SW 1271 (cell line): ENCODE results near the gene JOSD1.
A peak's percentile ranks its signal among the peaks of the same experiment; 100 is the strongest.

Experiments used
- DNase-seq, 2 experiments: peaks; one replicate each; lab custom pipeline; 2025; lab: John Stamatoyannopoulos, UW

The JOSD1 gene

DNA sequence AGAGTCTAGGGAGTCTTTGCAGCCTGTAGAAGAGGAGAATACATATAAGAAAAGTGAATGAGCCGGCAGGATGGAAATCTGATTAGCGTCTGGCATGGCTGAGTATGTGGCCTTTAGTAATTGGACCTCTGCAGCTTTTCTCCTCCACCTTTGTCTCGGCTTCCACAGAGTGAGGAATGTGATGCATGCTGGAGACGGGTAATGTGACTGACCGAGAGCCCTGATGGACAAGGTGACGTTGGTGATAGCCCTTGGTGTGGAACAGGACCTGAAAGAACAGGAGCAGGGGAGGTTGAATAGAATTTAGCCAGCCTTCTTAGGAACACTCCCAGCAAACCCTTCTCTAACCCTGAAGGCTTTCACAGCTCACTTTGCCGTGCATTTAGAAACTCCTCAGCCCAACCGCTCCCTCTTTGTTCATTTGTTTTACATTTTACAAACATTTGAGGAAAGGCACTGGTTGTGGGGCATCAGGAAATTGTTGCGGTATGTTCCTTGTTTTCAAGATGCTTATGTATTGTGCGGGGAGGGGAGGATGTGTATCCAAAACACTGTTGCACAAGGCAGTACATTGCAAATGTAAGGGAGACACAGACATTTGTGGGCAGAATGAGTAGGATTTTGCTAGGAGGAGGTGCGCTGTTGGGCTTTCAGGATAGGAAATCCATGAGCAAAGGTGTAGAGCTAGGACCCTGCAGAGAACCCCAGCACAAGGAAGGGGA lies 11.9 kb upstream of the JOSD1 start:
- DNase-seq: no peak

DNA sequence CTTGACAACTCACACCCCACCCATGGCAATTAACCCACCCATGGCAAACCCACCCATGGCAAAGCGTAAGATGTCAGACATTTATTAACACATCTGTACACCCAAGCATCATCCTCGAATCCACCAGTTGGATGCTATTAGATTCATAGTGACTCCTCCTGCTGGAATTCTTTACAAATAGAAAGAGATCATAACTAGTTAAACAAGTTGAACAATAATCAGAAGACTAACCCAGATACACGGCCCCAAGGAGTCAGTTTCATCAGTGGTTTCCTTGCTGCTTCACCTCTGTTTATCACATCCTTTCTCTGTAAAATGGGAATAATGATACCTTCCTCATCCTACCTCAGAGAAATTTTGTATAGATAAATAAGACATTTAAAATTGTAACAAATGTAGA lies 10.1 kb upstream of the JOSD1 start:
- DNase-seq: no peak

DNA sequence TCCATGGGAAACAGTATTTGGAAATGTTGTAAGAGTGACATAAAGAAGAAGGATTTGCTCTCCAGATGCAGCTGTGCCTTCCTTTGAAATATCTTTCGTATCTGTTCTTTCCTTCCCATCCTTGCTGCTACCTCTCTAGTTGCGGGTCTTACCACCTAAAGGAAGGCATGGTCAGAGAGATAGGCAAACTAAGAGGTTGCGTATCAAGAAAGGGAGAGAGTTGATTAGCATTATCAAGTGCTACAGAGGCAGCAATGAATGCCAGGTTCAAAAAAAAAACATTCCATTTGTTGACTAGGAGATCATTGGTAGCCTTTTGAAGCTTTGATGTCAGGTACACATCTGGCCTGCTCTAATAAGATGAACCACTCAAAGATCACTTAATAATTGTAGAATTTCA lies 9.6 kb upstream of the JOSD1 start:
- no peak for DNase-seq

GRCh38 chr22:38709306-38709705 lies 8.6 kb upstream of the JOSD1 start:
- no peak for DNase-seq

GRCh38 chr22:38707984-38708383 lies 7.2 kb upstream of the JOSD1 start:
- no peak for DNase-seq

DNA sequence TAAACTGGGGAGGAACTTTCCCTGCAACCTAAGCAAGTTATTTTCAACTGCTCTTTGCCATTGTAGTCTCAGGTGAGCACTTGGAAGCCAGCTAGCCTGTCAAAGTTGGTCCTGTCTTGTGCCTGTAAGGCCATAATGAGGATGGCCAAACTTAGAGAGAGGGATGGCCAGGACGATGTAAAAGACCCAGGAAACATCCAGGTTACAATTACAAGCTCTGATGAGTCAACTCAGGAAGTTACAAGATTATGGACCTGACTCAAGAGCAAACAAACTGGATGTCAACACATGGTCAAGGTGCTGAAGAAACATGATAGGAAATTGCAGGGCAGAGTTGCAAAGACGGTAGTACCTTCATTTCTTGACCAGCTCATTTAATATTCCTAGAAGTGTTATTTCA lies 6.6 kb upstream of the JOSD1 start:
- DNase-seq: peak in 1 of 2 experiments; percentile 55

- no peak for DNase-seq
These were observed 6.1 kb upstream of the JOSD1 start for GRCh38 chr22:38706901-38707195.

GRCh38 chr22:38706101-38706900 lies 5.6 kb upstream of the JOSD1 start:
- DNase-seq: no peak

DNA sequence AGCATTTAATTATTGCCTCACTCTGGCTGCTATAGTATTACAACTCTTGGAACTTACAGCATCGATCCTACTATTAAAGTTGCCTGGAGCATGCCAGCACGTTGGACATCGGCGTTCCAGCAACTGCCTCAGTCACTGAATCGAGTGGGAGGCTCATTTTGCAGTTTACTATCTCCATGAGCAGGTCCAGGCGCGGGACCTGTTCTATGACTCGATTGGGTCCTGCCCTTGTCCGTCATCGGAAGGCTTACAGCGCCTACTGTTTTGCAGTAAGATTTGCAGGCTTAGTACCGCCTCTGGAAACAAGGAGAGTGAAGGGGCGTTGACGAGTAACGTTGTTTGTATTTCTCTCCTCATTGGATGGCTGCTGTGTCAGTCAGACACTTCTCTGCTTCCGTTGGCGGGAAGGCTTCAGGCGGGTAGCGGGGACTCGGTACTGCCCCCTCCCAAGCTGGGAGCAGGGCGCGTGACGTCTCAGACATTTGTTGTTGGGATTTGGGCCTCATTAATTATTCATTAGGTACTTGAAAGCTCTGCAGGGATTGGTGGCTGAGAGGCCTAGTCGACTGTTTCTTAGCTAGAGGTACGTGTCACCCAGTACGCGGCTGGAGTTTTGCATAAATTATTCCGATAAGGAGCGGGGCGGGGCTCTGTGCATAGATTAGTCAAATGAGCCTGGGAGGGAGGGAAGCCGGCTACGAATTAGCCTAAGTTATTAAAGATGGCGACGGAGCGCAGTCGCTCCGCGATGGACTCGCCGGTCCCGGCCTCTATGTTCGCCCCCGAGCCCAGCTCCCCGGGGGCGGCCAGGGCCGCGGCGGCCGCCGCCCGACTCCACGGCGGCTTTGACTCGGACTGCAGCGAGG lies 4.7 kb upstream of the JOSD1 start, which contains the start of gene GTPBP1:
GTPBP1 (plus strand) TSS at position 710 of the 866 bp plus-strand sequence; CDS start at position 722, 12 bp downstream.
- DNase-seq: peak; percentile 96 to 99

GRCh38 chr22:38704654-38705234 lies 4.0 kb upstream of the JOSD1 start:
- DNase-seq: no peak

DNA sequence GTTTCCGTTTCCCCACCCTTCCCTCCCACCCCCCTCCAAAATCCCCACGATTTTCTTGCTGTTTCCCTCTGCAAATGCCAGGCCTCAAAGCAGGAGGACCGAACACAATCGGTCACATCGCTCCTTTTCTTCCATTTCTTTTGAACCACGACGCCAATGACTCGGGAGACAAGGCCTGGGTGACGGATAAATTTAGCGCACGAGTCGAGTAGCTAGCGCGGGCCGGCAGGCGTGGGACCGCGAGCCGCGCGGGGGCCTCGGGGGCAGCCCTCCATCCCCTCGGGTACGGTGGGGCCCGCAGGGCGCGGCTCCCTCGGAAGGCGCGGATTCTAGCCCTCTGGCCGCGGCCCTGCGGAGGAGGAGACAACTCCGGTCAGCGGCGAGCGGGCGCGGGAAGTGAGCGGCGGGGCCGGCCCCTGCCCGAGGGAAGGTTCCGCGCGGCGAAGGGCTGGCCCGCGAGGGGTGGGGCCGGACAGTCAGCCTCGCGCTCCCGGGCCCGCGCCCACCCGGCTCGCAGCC lies 414 bp downstream of the JOSD1 start:
- DNase-seq: peak in 1 of 2 experiments; percentile 57

GRCh38 chr22:38699784-38700183 lies 959 bp downstream of the JOSD1 start:
- DNase-seq: peak in 1 of 2 experiments; percentile 19

DNA sequence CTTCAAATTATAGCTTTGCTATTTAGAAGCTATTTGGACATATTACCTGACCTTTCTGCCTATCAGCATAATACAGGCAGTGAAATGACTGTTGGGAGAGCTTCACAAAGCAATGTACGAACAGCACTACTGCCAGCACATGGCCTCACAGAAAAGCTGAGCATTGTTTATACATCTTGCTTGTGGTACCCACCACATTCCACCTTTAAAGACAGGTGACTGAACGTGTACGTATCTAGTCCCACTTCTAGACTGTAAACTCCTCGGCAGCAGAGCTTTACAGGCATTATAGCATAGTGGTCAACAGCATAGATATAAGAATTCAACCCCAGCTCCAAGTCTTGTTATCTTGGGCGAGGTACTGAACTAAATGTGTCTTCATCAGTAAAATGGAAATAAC lies 1.6 kb downstream of the JOSD1 start:
- no peak for DNase-seq

DNA sequence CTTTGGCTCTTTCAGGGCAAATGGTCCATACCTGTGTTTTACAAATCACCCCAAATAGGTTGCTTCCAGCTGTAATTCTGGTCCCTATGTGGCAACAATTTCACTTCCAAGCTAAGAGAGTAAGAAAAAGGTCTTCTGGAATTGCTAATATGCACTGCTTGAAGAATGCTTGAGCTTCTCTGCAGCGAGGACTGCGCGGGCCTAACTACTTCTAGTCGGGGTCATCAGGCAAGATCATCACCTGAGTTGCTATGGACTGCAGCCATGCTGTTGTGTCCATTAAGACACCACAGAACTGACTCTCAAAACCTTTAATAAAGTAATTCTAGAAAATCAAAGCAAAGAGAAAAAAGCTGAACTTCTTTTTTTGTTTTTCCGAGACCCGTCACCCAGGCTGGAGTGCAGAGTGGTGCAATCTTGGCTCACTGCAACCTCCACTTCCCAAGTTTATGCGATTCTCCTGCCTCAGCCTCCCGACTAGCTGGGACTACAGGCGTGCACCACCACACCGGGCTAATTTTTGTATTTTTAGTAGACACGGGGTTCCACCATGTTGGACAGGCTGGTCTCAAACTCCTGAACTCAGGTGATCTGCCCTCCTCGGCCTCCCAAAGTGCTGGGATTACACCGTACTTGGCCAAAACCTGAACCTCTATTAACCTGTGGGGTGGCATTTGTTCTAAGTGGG lies 2.2 kb downstream of the JOSD1 start:
- DNase-seq: no peak

DNA sequence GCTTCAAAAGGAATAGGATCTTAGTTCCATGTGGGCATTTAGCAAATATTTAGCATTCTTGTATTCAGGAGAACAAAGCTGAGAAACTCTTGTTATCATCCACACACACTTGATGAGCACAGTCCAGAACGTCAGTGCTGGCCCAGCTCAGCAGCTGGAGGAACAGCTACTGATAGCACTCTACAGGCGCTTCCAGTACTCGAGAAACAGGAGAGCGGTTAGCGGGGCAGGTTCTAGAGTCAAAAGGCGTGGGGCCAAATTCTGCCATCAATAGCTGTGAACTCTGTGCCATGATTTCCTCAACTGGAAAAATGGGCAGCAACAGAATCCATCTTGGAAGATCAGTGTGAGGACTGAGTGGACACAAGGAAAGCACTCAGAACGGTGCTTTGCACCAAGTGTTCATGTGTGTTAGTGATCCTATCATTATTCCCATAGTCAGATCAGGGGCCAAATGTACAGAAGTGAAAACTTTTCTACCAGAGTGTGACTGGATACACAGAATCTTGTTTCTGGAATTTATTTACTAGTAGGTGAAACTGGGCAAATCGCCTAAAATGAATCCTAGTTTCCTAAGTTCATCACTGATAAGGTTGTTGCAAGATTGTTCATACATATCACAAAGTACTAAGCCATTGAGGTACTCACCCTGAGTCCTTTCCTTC lies 3.2 kb downstream of the JOSD1 start:
- no peak for DNase-seq

DNA sequence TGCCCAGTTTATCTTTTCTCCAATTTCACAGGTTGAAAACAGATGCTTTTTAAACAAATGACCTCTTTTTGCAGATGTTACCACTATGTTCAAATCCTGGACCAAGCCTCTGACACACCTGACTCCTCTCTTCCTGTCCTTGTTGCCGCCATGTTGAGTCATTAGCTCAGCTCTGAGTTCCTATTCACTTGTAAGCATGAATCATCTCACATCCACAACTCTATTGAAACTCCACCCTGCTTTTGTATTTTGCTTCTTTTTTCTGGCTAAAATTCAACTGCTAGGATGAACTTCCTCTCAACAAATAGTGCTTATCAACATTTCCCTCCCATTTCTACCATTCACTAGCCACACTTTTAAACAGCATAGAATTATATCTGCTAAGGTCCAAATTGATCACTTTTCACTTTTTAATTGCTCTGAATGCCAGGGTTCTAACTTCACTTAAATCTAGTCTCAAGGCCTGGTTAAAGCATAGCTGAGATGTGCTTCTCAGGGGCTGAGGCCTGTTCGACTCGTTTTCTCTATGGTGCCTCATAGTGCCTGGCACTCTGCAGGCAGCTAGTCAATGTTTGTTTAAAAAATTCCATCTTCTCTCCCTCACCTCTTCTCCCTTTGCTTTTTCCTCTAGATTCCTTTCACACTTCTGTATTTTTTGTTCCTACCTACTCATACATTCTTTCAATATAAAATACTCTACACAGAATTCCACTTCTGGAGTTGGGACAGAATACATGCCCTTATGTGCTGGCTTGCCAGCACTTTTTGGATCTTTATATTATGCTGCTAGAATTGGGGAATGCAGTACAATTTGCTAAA lies 3.9 kb downstream of the JOSD1 start:
- peak; percentile 32 to 77 for DNase-seq

DNA sequence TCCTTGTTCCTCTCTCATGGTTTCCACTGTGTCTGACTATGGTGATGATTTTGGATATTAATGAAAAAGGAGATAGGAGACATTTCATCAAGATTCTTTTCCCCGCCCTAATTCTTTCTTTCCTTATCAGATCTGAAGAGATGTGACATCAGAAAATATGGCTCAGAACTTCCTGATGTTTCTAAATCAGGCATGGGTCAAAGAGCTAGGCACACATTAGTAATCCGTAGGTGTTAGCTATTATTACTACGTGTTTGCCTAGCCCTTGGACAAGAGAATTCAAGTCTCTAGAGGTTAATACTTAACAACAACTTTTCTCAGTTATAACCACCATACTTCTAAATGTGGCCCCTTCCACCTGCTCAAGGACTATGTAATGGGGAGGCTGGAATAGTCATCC lies 5.8 kb downstream of the JOSD1 start:
- no peak for DNase-seq

DNA sequence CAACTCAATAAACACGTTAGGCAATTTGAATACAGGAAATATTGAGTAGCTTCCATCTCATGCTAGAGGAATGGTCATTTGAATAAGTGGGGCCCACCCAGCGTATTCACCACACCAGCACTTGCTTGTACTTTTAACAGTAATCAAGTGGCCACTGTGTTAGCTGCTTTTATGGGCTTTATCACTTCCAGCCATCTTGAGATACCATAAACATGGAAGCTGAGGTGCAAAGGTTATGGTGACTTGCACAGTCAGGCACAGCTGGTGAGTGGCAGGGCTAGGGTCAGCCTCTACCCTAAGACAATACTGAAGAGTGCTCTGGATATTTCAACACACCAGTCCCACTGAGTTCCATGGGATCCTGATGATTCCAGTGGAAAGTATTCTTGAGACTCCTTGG lies 6.7 kb downstream of the JOSD1 start:
- DNase-seq: no peak

DNA sequence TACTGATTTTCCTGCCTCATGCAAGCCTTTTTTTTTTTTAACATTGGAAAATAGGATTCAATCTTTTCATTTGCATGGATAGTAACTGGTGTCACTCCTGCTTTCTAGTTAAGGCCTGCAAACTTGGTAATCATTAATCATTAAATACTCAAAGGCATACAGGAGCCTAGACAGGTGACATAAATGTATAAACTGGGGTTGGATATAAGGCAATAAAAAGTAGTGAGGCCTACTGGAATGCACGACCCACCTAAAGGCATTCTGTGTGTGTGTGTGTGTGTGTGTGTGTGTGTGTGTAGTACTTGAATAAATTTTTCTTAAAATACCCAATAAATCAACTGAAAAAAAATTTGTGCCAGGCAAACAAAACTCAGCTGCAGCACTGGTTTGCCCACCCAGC lies 11.1 kb downstream of the JOSD1 start:
- no peak for DNase-seq

- no peak for DNase-seq
These were observed 15.0 kb downstream of the JOSD1 start for GRCh38 chr22:38685761-38686160.
